ENCODE results near the gene SPATA7.
"Not testable (repeated sequence)": the region's sequence is repeated elsewhere in the genome, so short reads cannot be mapped to it uniquely, and the experiment has no call there.

Gene SPATA7, protein sequence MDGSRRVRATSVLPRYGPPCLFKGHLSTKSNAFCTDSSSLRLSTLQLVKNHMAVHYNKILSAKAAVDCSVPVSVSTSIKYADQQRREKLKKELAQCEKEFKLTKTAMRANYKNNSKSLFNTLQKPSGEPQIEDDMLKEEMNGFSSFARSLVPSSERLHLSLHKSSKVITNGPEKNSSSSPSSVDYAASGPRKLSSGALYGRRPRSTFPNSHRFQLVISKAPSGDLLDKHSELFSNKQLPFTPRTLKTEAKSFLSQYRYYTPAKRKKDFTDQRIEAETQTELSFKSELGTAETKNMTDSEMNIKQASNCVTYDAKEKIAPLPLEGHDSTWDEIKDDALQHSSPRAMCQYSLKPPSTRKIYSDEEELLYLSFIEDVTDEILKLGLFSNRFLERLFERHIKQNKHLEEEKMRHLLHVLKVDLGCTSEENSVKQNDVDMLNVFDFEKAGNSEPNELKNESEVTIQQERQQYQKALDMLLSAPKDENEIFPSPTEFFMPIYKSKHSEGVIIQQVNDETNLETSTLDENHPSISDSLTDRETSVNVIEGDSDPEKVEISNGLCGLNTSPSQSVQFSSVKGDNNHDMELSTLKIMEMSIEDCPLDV

DNA sequence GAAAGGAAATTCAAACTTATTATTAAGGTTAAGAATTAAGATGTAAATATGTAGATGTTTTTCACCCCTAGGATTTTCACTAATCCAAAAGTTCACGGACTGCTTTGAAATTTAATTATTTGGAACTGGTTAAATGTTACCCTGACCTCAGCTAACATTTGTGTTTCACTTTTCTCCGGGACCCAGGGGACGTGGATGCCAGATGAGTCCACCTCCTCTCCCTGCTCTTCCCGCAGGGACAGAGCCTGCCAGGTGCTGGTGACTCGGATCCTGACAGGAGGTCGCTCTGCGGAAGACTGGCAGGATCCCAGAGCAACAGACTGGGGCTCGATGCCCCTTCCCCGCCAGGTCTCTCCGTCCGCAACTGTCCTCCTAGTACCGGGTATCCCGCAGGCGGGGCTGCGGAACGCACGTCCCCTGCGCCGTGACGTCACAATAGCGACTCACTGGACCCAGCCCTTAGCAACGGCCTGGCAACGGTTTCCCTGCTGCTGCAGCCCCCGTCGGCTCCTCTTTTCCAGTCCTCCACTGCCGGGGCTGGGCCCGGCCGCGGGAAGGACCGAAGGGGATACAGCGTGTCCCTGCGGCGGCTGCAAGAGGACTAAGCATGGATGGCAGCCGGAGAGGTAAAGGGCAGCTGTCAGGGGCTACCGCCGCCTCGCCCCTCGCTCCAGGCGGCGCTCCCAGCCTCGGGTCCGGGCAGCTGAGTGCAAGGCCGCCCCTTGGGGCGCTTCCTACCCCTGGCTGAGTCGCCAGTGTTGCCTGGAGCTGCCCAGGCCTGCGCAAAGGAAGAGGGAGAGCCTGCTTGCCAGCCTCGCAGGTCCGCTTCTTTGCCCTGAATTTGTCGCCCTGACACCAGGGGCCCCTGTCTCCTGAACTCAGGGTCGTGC is at the start of gene SPATA7:
Gene SPATA7 (plus strand): TSS at position 446 of the 890 bp plus-strand sequence. CDS start 162 bp downstream, at position 608.
- DNase-seq = peak; percentile 66

DNA sequence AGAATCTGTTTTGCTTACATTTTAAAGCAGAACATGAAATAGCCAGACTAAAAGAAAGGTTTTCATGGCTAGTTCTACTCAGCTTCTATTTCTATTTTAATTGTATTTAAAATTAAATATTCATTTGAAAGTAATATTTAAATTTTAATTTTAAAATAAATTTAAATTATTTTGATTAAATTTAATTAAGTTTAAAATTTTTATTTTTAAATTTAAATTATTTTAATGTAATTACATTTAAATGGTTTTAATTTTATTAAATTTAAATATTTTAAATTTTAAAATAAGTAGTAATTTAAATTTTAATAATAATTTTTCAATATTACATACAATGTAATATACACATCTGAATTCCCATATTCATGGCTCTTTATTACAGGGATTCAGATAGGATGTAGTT is 45.1 kb upstream of the SPATA7 start:
- no peak for DNase-seq

DNA sequence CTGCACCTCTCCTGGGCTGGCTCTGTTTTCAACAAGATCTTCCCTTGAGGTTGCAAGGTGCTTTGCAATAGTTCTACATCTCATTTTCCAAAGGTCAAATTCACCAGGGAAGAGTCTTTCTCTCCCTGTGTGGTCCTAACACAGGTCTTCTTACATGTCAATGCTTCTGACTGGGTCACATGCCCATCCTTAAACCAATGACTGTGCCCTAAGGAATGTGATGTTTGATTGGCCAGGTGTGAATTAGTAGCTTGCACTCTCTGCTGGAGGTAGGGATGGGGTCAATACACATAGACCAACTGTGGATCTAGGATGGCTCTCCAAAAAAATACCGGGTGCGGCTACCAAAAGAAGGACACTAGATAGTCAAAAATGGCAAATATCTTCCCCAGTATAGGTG is 42.5 kb upstream of the SPATA7 start:
- no peak for DNase-seq

DNA sequence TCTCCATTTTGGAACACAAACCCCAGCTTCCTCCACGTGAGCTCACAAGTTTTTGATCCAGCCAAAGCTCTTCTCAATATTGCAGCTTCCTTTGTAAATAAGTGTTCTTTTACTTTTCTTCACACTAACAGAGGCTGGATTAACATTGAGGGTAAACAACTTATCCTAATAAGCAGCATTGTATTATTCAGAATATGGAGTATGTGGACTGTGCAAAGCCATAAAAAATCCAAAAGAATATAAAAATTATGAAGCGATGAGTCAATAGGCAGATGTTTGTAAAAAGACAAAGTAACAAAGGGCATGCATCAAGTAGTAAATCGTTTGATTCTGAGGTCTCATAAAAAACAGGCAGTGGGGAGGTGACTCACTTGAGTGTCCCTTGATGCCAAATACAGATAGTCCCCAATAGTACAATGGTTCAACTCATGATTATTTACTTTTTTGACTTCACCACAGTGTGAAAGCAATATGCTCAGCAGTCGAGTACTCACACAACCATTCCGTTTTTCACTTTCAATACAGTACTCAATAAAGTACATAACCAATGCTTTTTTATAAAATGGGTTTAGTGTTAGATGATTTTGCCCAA is 39.3 kb upstream of the SPATA7 start:
- DNase-seq = no peak

DNA sequence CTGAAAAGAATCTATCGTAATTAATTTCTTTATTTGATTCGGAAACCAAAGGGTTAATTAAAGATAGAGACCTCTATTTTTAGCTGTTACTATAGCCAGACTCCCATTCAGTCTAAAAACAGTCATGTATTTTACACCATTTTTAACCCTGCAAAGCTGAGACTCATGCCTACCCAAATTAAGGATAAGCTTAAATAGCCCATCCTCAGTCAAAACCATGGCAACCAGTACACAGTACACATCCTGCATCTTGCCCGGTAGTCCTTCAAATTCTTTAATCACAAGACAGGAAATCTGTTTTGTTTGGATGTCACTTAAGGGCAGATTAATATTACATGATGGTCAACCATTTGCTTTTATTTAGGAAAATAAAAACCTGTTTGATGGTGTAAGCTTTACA is 36.9 kb upstream of the SPATA7 start:
- no peak for DNase-seq

DNA sequence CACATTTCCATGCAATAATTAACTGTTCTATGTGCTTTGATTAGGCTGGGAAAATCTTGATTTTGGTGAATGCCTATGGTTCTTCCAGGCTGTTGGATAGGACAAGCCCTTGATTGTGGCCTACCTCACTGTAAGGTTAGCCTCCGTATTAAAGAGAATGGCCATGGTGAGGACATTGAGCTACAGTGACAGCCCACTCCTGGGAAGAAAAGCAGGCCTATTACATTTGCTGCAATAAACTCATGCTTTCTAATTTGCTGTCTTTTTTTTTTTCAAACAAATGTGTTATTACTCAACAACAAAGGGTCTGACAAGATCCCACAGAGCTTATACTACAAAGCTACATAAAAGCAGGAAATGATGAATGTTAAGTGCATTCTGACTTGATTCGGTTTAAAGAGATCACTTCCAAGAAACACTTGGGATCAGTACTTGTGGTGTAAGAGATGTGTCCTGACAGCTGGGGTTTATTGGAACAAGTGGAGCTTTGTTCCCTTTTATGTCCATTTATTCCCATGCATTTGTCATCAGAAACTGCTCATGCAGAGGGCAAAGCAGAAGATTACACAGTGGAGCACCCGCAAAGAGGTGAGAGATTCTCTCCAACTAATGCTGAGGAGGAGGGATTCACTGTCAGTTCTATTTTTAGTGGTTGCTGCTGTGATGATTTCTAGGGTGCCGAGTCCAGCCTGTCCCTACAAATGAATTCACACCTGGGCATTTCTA is 33.3 kb upstream of the SPATA7 start:
- DNase-seq = no peak

DNA sequence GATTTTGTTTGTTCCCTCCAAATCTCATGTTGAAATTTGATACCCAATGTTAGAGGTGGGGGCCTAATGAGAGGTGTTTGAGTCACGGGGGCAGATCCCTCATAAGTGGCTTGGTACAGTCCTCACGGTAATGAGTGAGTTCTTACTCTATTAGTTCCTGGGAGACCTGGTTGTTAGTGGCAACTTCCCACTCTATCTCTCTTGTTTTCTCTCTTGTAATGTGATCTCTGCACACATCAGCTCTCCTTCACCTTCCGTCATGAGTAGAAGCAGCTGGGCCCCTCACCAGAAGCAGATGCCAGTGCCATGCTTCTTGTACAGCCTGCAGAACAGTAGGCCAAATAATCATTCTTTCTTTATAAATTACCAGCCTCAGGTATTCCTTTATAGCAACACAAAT is 32.8 kb upstream of the SPATA7 start:
- DNase-seq = no peak

DNA sequence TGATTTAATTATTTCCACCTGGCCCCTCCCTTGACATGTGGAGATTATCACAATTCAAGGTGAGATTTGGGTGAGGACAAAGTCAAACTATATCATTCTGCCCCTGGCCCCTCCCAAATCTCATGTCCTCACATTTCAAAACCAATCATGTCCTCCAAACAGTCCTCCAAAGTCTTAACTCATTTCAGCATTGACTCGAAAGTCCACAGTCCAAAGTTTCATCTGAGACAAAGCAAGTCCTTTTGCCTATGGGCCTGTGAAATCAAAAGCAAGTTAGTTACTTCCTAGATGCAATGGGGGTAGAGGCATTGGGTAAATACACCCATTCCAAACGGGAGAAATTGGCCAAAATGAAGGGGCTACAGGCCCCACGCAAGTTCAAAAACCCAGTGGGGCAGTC is 31.1 kb upstream of the SPATA7 start:
- no peak for DNase-seq

DNA sequence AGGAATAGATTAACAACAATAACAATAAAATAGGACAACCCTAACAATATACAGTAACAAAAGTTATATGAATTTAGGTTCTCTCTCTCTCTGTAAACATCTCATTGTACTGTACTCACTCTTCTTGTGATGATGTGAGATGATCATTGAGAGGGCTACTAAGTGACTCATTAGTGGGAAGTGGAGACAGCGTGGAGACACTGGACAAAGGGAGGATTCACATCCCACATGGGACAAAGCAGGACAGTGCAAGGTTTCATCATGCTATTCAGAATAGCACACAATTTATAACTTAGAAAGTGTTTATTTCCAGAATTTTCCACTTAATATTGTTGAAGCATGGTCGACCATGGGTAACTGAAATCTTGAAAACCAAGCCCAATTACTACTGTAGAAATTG is 26.0 kb upstream of the SPATA7 start:
- DNase-seq = no peak

DNA sequence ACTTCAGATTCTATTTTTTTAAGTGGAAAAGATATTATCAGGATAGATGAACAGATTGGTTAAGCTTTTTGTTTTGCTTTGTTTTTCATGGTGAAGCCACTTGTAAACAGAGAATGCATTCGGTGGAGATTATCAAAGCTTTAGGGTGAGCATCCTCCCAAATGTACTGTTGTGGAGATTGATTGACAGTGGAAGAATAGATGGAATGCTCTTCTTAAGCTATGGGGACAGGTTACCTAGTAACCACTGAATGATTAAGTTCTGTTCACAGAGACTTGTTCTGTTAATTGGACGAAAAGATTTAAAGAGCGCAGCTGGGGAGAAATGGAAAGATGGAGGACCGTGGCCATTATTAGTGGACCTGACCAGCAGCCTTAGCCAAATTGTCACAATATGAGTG is 21.8 kb upstream of the SPATA7 start:
- no peak for DNase-seq

DNA sequence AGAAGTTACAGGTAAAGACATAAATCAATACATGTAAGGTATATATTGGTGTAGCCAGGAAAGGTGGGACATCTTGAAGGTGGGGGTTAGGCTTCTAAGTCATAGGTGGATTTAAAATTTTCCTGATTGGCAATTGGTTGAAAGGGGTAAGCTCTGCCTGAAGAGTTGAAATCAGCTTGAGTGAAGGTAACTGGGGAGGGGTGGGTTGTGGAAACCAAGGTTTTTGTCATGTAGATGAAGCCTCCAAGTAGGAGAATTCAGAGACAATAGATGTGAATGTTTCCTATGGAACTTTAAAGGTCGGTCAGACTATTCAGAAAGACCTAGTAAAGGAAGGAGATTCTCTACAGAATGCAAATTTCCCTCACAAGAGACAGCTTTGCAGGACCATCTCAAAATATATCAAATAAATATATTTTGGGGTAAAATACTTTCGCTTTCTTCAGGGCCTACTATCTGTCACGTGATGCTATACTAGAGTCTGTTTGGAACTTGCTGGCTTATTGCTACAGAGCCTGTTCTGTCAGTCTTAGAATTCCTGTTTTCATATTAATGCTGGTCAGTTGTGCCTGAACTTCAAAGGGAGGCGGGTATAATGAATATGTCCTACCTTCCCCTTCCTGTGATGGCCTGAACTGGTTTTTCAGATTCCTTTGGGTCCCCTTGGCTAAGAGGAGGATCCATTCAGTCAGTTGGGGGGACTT is 20.6 kb upstream of the SPATA7 start:
- DNase-seq = no peak

DNA sequence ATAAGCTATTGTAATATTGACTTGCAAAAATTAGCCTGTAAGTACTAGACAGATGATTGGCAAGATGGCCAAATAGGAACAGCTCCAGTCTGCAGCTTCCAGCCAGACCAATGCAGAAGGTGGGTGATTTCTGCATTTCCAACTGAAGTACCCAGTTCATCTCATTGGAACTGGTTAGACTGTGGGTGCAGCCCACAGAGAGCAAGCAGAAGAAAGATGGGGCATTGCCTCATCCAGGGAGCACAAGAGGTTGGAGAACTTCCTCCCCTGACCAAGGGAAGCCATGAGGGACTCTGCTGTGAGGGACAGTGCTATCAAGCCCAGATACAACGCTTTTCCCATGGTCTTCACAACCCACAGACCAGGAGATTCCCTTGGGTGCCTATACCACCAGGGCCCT is 16.0 kb upstream of the SPATA7 start:
- no peak for DNase-seq

DNA sequence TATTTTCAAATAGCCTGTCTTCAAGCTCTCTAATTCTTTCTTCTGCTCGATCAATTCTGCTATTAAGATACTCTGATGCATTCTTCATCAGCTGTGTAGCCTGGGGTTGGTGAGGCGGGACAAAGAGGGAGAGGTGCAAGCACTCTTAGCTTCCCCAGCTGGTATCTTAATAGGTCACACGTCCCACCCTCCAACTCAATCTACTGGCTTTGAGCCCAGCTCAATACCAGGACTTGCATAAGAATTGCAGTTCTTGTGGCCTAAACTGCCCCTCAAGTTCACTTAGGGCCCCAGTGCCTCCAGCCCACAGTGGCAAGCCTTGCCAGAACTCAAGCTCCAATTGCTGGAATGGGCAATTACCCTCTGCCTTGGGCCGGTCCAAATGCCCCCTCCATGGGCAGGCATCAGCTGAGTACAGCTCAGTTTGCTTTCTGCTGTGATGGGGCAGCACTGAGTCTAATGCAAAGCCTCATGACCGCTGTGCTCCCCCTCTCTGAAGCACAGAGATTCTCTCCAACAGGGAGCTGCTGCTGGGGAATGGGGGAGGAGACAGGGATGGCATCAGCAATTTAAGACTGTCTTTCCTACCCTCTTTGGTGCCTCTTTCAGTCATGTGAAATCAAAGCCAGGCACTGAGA is 5.6 kb upstream of the SPATA7 start:
- no peak for DNase-seq

DNA sequence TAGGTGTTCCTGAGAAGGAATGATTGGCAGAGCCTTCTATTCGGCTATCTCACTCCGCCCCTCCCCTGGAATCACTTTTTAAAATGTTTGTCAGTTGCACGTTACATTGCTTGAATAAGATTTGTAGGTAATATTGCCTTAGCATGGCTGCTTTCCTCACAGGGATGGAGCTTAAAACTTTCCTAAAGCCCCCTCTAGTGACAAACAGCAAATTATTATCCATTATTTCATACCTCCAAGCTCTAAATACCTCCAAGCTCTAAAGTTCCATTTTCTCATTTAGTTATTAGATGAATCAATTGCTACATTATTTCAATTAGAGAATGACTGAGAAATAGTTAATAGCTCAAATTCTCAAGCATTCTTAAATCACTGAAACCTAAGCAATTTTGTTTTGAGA is 5.1 kb upstream of the SPATA7 start:
- DNase-seq = no peak

DNA sequence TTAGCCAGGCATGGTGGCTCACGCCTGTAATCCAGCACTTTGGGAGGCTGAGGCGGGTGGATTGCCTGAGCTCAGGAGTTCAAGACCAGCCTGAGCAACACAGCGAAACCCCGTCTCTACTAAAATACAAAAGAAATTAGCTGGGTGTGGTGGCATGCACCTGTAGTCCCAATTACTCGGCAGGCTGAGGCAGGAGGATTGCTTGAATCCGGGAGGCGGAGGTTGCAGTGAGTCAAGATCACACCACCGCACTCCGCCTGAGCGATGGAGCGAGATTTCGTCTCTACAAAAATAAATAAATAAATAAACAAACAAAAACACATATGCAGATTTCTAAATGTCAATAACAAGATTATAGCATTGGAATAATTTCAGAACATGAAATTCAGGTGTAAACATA is 3.8 kb upstream of the SPATA7 start:
- not testable (repeated sequence) for DNase-seq

DNA sequence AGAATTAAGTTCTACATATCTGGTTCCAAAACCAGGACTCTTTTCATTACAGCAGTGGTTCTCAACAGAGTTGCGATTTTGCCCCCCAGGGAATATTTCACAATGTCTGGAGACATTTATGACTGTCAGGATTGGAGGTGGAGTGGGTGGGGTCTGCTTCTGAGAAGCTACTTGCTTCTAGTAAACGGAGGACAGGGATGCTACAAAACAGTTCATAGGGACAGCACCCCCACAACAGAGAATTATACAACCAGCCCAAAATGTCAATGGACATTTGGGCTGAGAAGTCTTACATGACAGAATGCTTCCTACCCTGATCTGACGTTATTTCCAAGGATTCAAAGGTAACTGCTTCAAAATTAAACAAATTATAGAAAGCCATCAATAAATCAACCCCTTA is 739 bp upstream of the SPATA7 start:
- no peak for DNase-seq

DNA sequence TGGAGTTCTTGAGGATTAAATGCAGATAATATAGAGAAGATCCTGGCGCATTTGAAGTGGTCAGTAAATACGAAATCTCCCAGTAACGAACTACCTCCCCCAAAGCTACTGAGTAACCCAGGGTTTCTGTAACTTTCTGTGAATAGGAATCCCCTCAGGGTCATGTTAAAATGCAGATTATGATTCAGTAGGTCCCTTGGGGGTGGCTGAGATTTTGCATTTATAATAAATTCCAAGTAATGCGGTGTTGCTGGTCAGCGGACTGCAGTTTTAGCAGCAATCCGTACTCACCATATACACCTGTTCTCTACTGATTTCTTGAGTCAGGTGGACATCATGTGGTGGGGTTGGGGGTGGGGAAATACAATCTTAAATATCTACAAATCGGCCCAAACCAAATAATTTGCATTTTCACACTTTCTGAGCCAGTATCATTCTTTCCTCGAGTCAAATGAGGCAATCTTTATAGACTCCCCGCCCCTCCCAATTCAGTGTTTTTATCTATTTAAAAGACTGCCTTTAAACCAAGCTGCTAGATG is 868 bp downstream of the SPATA7 start:
- no peak for DNase-seq

DNA sequence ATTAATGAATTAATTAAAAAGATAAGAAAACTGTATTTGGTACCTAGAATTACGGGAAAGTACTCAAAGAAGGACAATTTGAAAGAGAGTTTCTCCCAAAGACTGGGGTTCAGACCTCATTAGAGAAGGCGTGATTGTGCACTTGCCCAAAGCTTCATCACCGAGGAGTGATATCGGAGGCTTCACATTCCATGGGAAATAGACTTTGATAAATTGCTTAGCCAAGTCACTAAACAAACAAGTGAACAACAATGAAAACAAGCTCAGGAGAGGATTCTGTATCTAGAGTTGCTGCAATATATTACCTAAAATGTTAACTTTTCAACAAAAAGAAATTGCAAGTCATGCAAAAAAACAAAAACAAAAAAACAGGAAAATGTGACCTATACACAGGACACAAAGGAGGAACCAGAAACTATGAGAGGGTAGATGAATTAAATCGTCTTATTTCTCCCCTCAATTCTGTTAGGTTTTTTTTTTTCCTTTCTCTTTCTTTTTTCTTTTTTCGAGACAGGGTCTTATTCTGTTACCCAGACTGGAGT is 3.4 kb downstream of the SPATA7 start:
- no peak for DNase-seq

DNA sequence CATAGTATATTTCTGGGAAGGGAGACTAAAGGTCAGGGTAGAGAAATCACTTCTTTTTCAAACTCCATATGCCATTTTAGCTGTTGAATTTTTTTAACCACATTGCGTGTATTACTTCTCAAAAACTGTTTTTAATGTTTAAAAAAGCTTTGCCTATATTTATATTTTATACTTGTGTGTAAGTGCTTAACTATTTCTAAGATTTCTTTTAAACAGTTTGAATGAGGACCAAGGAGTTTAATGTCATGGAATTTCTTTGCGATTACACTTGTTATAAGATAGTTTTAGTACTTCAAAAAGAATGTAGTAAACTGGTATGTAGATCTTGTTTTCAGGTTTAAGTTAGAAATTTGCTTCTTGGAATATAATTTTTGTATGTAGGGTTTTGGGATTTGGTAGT is 7.2 kb downstream of the SPATA7 start:
- no peak for DNase-seq

DNA sequence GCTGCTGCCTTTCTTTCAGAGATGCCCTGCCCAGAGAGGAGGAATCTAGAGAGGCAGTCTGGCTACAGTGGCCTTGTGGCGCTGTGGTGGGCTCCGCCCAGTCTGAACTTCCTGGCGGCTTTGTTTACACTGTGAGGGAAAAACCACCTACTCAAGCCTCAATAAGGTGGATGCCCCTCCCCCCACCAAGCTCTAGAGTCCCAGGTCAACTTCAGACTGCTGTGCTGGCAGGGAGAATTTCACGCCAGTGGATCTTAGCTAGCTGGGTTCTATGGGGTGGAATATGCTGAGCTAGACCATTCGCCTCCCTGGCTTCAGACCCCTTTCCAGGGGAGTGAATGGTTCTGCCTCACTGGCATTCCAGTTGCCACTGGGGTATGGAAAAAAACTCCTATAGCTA is 25.6 kb downstream of the SPATA7 start:
- no peak for DNase-seq

DNA sequence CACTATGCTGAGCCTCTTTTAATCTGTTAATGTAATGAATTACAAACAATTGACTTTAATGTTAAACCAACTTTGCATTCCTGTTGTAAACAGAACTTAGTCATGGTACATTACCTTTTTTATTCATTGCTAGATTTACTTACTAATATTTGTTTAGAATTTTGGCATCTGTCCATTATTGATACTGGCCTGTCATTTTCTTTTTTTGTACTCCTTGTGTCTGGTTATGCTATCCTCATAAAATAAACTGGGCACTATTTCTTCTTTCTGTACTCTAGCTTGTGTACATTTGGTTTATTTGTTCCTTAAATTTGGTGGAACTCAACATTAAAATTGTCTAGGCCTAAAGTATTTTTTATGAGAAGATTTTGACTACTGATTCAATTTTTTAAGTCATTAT is 32.1 kb downstream of the SPATA7 start:
- no peak for DNase-seq
